ENCODE measurements around the gene CFAP73.

The CFAP73 gene

DNA sequence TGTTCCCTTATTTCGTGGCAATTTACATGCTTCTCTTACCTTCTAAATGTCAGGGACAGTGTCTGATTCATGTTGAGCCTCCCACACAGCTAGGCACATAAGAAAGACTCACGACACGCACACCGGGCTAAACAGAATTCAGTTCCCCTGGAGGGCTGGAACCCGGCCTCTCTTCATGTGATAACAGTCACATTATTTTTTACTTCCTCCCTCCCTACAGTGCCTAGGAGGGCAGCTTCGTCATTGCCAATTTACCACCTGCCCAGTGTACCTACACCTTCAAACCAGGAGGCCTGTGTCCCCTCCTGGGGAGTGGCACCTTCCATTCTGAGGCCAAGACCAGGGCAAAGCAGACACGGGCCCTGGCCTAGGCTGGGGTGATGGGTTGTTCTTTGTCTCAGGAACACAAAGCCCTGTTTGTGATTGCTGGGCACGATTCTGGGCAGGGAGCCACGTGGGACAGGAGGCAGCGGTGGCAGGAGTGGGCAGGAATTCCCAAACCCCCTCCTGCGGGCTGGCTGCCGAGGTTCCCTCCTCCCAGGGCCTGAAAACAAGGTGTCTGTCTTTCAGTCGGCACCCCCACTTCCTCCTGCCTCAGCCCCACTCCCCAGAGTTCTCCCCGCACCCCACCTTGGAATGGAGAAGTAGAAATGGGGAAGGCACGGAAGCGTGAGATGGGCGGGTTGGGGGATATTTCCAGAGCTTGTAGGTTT is 7.2 kb upstream of the CFAP73 start:
- peak; percentile 6 for DNase-seq (ENCODE audit: low spot score)

DNA sequence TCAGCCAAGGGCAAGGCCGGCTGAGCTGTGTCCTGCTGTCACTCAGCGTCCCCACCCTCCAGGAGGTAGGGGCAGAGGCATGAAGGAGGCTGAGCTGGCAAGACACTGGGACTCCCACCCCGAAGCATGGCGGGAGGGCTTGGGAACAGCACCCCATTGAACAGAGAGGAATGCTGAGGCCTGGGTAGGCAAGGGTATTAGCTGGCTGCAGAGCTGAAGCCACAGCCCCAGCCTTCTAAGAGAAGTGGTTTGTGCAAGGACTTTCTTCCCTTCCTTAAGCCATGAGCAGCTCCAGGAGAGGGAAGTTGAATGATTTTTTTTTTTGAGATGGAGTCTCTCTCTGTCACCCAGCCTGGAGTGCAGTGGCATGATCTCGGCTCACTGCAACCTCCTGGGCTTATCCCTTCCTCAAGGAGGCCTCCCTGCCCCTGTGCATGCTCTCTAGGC is 6.6 kb upstream of the CFAP73 start:
- no peak for DNase-seq (ENCODE audit: low spot score)

DNA sequence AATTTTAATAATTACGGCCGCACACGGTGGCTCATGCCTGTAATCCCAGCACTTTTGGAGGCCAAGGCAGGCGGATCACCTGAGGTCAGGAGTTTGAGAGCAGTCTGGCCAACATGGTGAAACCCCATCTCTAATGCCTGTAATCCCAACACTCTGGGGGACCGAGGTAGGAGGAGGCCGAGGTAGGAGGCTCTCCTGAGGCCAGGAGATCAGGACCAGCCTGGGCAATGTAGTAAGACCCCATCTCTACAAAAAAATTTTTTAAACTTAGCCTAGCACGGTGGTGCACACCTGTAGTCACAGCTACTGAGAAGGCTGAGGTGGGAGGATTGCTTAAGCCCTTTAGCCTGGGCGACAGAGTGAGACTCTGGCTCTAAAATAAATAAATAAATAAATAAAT is 5.6 kb upstream of the CFAP73 start:
- no peak for DNase-seq (ENCODE audit: low spot score)

DNA sequence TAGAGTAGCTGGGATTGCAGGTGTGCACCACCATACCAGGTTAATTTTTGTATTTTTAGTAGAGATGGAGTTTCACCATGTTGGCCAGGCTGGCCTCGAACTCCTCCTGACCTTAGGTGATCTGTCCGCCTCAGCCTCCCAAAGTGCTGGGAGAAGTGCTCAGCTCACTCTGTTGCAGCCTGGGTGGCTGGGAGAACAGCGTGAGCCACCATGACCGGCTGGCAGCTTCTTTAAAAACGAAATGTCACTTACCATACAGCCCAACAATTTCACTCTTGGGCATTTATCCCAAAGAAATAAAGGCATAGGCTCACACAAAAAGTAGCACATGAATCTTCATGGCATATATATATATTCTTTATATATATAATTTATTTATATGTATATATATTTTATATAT is 4.7 kb upstream of the CFAP73 start:
- no peak for DNase-seq (ENCODE audit: low spot score)

DNA sequence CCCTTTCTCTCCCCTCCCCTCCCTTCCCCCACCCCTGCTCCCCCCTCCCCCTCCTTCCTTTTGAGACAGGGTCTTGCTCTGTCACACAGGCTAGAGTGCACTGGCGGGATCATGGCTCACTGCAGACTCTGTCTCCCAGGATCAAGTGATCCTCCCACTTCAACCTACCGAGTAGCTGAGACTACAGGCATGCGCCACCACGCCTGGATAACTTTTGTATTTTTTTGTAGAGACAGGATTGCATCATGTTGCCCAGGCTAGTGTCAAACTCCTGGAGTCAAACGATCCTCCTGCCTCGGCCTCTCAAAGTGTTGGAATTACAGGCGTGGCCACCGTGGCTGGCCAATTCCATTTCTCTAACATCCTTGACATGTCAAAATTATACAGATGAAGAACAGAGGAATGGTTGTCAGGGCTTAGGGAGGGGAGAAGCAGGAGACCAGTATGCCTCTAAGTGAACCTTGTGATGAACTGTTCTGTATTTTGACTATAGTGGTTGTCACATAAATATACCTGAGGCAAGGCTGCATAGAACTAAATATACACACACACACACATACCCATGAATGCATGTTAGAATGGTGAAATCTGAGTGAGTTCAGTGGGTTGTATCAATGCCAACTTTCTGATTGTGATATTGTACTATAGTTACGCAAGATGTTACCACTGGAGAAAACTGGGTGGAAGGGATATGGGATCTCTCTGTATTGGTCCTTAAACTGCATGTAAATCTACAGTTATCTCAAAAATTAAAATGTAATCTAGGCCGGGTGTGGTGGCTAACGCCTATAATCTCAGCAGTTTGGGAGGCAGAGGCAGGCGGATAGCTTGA is 3.6 kb upstream of the CFAP73 start:
- DNase-seq (ENCODE audit: low spot score), result no peak

DNA sequence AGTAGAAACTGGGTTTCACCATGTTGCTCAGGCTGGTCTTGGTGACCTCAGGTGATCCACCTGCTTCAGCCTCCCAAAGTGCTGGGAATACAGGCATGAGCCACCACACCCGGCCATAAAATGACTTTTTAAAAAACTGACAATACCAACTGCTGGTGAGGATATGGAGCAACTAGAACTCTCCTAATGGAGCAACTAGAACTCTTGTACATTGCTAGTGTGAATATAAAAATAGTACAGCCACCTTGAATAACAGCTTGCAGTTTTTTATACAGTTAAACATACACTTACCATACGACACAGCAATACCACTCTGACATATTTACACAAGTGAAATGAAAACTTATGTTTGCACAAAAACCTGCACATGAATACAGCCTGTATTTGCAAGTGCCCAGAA is 2.5 kb upstream of the CFAP73 start:
- no peak for DNase-seq (ENCODE audit: low spot score)

DNA sequence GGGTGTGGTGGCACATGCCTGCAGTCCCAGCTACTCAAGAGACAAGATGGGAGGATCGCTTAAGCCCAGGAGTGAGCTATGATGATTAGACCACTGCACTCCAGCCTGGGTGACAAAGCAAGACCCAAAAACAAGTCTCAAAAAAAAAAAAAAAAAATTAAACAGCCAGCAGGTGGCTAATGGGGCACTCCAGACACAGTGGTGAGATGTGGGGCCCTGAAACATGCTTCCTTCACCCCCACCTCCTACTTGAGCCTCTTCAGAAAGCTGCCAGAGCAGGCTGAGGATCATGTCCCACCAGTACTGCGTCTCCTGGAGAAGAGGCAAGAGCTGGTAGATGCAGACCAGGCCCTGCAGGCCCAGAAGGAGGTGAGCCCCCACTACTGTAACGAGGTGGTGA is 2.1 kb downstream of the CFAP73 start:
- DNase-seq (ENCODE audit: low spot score), result no peak

DNA sequence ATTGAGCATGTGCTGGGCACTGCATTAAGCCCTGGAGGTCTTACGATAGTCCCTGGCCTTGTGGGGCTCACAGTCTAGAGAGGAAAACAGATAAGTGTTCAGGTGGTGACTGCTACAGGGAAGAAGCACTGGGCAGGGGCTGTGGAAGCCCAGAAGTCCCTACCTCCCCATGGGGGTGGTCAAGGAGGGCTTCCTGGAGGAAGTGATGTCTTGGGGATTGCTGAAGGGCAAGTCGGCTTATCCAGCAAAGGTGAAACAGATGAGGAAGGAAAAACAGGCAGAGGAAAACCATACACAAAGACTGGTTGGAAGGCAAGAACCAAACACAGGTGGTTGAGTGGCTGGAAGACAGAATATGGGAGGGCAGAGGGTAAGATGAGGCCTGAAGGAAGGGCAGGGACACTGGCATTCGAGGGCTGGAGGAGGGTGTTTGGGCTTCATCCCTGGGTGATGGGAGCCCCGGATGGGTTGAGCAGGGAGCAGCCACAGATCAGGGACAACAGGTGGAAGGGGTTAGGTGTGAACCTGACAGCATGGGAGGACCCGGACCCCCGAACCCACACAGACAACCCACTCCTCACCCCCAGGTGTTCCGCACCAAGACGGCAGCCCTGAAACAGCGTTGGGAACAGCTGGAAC is 2.8 kb downstream of the CFAP73 start:
- DNase-seq (ENCODE audit: low spot score), result no peak

DNA sequence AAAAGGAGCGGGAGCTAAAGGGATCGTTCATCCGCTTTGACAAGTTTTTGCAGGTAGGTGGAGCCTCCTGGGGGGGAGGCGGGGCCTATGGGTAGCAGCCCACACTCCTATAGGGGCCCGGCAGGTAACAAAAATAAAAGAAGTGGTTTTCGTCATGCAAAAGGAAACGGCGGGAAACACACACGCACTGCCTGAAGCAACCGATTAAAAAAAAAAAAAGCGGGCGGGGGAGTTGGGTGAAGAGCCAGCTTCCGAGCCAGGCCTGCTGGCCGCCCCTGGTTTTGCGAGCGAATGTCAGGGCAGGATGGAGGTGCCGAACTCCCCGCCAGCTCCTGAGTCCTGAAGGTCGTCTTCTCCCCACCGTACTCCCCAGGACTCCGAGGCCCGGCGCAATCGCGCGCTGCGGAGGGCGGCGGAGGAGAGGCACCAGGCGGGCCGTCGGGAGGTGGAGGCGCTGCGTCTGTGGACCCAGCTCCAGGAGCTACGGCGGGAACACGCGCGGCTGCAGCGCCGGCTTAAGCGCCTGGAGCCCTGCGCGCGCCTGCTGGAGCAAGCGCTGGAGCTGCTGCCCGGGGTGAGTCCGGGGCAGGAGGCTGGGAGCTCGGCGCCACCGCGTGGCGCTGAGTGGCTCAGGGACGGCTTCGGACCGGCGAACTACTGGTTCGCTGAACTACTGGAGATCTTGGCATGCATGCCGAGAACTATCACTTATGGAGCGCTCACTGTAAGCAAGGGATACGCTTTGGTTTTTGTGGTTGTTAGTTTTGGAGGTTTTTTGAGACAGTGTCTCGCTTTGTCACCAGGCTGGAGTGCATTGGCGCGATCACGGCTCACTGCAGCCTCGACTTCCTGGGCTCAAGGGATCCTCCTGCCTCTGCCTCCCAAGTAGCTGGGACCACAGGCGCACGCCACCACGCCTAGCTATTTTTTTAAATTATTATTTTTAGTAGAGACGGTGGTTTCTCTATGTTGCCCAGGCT is 3.6 kb downstream of the CFAP73 start:
- peak; percentile 46 for DNase-seq (ENCODE audit: low spot score)

DNA sequence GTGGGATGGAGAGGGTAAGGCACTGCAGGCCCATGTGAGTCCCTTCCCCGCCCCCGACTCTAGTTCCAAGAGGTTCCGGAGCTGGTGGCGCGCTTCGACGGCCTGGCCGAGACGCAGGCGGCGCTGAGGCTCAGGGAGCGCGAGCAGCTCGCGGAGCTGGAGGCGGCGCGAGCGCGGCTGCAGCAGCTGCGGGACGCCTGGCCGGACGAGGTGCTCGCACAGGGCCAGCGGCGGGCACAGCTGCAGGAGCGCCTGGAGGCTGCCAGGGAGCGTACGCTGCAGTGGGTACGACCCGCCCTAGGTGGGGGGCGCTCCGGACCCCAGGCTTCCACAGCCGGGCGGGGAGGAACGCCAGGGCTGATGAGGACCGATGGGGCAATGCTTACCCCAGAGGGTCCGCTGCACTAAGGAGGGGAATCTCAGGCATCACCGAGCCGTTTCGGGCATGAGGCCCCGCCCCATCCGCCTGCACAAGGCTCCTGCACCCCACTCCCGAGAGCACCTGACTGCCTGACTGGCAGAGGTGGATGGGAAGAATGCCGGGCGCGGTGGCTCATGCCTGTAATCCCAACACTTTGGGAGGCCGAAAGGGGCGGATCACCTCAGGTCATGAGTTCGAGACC is 4.9 kb downstream of the CFAP73 start:
- no peak for DNase-seq (ENCODE audit: low spot score)

DNA sequence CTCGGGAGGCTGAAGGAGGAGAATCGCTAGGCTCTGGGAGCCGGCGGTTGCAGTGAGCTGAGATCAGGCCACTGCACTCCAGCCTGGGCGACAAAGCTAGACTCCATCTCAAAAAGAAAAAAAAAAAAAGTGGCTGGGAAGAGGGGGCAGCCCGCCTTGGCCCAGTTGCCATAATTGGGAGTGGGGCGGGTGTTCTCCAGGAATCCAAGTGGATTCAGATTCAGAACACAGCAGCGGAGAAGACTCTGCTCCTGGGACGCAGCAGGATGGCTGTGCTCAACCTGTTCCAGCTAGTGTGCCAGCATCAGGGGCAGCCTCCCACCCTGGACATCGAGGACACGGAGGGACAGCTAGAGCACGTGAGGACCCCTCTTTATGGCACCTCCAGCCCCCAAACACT is 5.5 kb downstream of the CFAP73 start:
- no peak for DNase-seq (ENCODE audit: low spot score)

DNA sequence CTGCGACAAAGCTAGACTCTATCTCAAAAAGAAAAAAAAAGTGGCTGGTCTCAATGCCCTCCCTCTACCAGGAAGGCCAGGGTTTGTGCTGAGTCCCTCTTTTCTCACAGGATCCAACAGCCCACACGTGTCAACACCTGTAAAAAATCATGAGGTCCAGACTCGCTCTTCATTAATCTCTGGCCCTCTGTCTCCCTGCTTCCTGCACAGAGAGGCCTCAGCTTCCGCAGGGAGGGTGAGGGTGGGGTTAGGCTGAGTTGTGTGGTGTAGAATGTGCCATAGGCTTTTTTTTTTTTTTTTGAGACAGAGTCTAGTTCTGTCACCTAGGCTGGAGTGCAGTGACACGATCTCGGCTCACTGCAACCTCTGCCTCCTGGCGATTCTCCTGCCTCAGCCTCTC is 6.1 kb downstream of the CFAP73 start:
- DNase-seq (ENCODE audit: low spot score), result no peak

DNA sequence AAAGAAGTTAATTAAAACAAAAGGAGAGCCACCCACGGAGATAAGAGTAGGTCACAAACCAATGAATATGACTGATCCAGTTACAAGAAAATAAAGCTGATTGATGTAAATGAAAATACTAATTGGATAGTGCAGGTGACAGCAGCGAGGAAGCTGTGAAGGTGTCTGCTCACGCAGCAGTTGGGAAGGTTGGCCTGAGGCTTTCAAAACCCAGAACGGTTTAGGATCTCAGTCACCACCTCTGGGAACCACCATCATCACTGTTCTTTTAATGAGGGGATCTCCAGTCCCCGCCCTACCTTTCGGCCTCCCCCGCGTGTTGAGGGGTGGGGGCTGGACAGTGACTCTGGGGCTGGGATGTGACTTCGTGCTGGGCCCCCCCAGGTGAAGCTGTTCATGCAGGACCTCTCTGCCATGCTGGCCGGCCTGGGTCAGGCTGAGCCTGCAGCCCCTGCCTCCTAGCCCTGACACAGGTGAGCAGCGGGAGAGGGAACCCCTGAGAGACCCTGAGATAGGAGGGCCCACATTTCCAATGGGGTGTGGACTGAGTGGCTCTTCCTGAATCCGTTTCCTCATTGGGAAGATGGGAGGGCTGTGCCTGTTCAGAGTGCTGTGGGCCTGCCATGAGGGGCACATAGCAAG is 7.8 kb downstream of the CFAP73 start:
- DNase-seq (ENCODE audit: low spot score), result no peak

DNA sequence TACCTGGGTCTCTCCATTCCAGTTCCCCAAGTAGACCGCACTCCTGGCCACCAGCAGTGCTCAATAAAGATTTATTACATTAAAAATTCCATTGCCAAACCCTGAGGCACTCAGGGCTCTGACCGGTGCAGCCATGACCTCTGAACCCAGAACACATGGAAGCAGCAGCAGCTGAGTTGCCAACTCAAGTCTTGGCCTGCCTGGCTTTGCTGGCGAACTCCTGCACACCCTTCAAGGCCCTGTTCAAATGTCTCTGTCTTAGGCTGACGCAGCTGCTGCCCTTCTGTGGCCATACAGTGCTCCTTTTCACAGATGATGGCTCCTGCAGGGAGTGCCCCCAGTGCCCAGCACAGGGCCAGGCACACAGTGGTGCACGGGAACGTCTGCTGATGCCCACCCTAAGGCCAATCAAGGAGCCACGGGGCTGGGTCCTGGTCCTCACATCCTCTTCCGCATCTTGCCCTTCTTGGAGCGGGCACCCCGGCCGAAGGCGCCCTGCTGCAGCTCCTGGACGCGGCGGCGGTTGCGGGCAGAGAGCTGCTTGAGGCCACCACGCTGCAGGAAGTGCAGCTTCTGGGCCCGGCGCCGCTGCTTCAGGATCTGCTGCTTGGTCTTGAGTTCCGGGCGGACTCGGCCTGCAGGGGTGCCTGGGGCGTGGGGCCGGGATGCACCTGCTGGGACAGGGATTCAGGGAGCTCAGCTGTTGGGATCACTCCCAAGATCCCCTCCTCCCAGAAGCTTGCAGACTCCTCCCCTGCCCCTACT is 9.1 kb downstream of the CFAP73 start:
- no peak for DNase-seq (ENCODE audit: low spot score)

DNA sequence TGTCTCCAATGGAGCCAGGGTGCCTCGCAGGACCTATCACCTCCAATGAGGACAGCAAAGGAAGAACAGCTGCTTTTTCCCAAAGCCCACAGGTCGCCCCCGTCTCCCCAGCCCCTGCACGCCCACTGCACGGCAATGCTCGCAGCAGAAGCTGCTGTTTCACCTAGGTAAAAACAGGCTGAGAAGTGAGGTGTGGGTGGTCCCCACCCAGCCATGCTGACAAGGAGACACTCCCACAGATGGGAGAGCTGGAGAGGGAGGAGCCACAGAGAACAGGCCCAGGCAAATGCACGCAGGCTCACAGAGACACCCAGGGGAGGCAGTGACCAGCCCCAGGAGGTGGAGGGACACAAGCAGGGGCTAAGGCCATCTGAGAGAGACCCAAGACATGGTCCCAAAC is 10.4 kb downstream of the CFAP73 start:
- no peak for DNase-seq (ENCODE audit: low spot score)

DNA sequence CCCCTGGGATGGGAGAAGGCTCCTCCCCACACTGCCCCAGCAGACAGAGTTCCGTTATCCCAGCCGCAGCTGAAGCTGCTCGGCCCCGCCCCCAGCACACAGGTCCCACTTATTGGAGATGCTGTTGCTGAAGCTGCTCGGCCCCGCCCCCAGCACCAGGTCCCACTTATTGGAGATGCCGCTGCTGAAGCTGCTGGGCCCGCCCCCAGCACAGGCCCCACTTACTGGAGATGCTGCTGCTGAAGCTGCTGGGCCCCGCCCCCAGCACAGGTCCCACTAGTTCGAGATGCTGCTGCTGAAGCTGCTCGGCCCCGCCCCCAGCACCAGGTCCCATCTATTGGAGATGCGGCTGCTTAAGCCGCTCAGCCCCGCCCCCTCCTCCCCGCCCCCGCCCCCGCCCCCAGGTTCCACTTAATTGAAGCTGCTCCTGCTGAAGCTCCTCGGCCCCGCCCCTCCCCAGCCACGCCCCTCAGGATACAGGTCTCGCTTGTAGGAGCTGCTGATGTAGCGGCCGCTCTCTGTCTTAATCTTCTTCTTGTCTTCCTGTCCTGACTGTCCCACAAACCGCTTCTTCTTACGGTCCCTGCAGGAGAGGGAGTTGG is 12.0 kb downstream of the CFAP73 start:
- no peak for DNase-seq (ENCODE audit: low spot score)

DNA sequence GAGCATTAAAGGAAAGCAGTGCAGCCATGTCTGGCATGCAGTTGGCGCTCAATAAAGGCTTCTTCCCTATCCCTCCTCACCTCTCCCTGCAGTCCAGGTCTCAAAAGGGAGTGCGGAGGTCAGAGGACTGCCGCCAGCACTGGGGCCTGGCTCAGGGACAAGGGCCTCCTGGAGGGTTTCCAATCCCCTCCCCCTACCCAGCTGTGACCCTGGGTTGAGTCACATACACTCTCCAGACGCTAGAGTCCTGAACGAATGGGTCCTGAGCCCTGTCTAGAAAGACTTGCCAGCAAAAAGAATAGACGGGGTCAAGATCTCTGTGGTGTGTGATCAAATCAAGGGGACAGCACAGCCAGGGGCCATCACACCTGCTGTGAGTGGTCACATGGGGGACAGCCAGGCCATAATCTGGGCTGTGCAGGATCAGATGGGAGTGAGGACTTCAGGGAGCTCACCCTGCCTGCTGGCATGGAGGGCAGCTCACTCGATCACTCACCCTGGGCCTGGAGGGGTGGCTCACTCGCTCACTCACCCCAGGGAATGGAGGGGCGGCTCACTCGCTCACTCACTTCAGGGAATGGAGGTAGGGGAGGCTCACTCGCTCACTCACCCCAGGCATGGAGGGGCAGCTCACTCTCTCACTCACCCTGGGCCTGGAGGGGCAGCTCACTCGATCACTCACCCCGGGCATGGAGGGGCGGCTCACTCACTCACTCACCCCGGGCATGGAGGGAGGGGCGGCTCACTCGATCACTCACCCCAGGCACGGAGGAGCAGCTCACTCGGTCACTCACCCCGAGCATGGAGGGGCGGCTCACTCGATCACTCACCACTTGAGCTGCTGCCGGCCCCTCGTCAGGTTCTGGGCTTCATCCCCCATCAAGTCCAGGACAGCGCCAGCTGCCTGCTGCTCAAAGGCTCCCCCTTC is 12.8 kb downstream of the CFAP73 start:
- no peak for DNase-seq (ENCODE audit: low spot score)

DNA sequence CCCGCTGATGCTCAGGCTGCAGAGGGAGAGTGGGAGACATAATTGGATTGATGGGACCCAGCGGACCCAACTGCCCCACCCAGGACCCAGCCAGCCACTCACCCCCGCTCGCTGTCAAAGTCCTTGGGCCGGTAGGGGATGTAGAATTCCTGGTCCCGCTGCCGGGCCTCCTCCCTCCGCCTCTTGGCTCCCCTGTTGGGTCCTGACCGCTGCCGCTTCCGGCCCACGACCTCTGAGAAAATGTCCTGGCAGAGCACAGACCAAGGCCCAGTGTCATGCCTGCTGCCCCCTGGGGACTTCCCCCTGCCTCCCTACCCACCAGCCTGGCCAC is 13.5 kb downstream of the CFAP73 start:
- no peak for DNase-seq (ENCODE audit: low spot score)

DNA sequence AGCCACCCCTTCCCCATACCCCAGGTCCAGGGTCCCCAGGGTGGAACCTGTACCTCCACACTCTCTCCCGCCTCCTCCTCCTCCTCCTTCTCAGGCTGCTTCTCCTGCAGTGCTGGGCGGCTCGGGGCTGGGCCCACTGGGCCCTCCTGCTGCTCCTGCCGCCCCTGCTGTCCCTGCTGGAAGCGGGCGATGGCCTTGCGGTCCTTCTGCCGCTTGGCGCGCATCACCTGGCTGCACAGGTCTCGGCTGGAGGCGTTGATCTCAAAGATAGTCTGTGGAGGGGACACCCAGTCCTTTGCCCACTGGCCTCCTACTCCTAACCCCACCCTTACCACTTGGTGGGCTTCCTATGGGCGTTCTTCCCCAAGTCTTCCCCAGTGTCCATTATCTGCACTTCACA is 14.5 kb downstream of the CFAP73 start:
- DNase-seq (ENCODE audit: low spot score), result no peak

Measured in CD4-positive, alpha-beta T cell treated with Interleukin-15 for 4 hours (primary cell).